HG02588 (cell line): Measurements from ENCODE around the gene DUSP19.
"Not testable (repeated sequence)": the region's sequence is repeated elsewhere in the genome, so short reads cannot be mapped to it uniquely, and the experiment has no call there.

ENCODE experiments used
- ATAC-seq: cut with Tn5 transposase; IDR thresholded peaks from one replicate; pipeline ENCODE4 v1.9.1; 2021; ENCODE audit warnings: mild to moderate bottlenecking, moderate library complexity; ENCODE audit not compliant: unreplicated experiment

DUSP19 gene

GRCh38 chr2:183078464-183079138, at the start of gene DUSP19:
Gene DUSP19, plus strand, starts transcription at chr2:183078747. Its CDS starts 187 bp downstream, at chr2:183078934.
- peak; percentile 92 for ATAC-seq

- no peak for ATAC-seq
Observed at GRCh38 chr2:183029219-183029618, 49.3 kb upstream of the DUSP19 start.

- no peak for ATAC-seq
Observed at GRCh38 chr2:183031911-183032794, 46.4 kb upstream of the DUSP19 start.

GRCh38 chr2:183033951-183034350, 44.6 kb upstream of the DUSP19 start:
- no peak for ATAC-seq

- no peak for ATAC-seq
Observed at GRCh38 chr2:183034806-183035205, 43.7 kb upstream of the DUSP19 start.

- ATAC-seq, result no peak
Observed at GRCh38 chr2:183035298-183035953, 43.1 kb upstream of the DUSP19 start.

GRCh38 chr2:183035954-183036669, 42.4 kb upstream of the DUSP19 start:
- peak; percentile 41 for ATAC-seq

GRCh38 chr2:183037074-183037552, 41.4 kb upstream of the DUSP19 start:
- no peak for ATAC-seq

GRCh38 chr2:183037553-183038340, 40.8 kb upstream of the DUSP19 start:
- ATAC-seq, result peak; percentile 43

GRCh38 chr2:183038341-183039300, 39.9 kb upstream of the DUSP19 start, which contains the start of gene NCKAP1:
Gene NCKAP1, minus strand, starts transcription at chr2:183038457. Its CDS starts 358 bp downstream, at chr2:183038099.
- peak; percentile 87 for ATAC-seq

- no peak for ATAC-seq
Observed at GRCh38 chr2:183040604-183041003, 37.9 kb upstream of the DUSP19 start.

GRCh38 chr2:183043580-183043979, 35.0 kb upstream of the DUSP19 start:
- ATAC-seq, result not testable (repeated sequence)

- ATAC-seq, result not testable (repeated sequence)
Observed at GRCh38 chr2:183047486-183048125, 30.9 kb upstream of the DUSP19 start.

GRCh38 chr2:183049420-183049819, 29.1 kb upstream of the DUSP19 start:
- ATAC-seq, result no peak

- peak; percentile 37 for ATAC-seq
Observed at GRCh38 chr2:183057333-183057985, 21.1 kb upstream of the DUSP19 start.

GRCh38 chr2:183059561-183059960, 19.0 kb upstream of the DUSP19 start:
- ATAC-seq, result no peak

- ATAC-seq, result no peak
Observed at GRCh38 chr2:183060571-183061231, 17.8 kb upstream of the DUSP19 start.
